DMS53 (cell line): Measurements from ENCODE around the gene ARF3.

ENCODE experiments used
- DNase-seq: peaks from one replicate; lab custom pipeline; 2025; lab: John Stamatoyannopoulos, UW

ARF3 gene

GRCh38 chr12:48966177-48966895 lies 9.0 kb upstream of the ARF3 start:
- DNase-seq = no peak

GRCh38 chr12:48965298-48965838 lies 8.1 kb upstream of the ARF3 start:
- peak; percentile 42 for DNase-seq

- DNase-seq = no peak
These were observed 4.5 kb upstream of the ARF3 start for GRCh38 chr12:48961801-48962200.

GRCh38 chr12:48961331-48961730 lies 4.0 kb upstream of the ARF3 start:
- no peak for DNase-seq

- DNase-seq = no peak
These were observed 3.5 kb upstream of the ARF3 start for GRCh38 chr12:48960834-48961233.

GRCh38 chr12:48958049-48958388 lies 732 bp upstream of the ARF3 start:
- DNase-seq = no peak

- peak; percentile 84 for DNase-seq
These were observed 777 bp downstream of the ARF3 start for GRCh38 chr12:48956279-48957140.

- no peak for DNase-seq
These were observed 2.3 kb downstream of the ARF3 start for GRCh38 chr12:48954841-48955501.

- DNase-seq = no peak
These were observed 3.2 kb downstream of the ARF3 start for GRCh38 chr12:48954061-48954460.

- DNase-seq = no peak
These were observed 4.6 kb downstream of the ARF3 start for GRCh38 chr12:48952691-48953090.

GRCh38 chr12:48947727-48948126 lies 9.6 kb downstream of the ARF3 start:
- DNase-seq = no peak

GRCh38 chr12:48946943-48947342 lies 10.3 kb downstream of the ARF3 start:
- DNase-seq = no peak

GRCh38 chr12:48946205-48946604 lies 11.1 kb downstream of the ARF3 start:
- no peak for DNase-seq

- DNase-seq = no peak
These were observed 14.1 kb downstream of the ARF3 start for GRCh38 chr12:48943221-48943620.

GRCh38 chr12:48940181-48940580 lies 17.1 kb downstream of the ARF3 start:
- DNase-seq = no peak

GRCh38 chr12:48938805-48939204 lies 18.5 kb downstream of the ARF3 start:
- no peak for DNase-seq

GRCh38 chr12:48937170-48937569 lies 20.1 kb downstream of the ARF3 start:
- DNase-seq = no peak

GRCh38 chr12:48936379-48936979 lies 20.8 kb downstream of the ARF3 start:
- DNase-seq = peak; percentile 77

- DNase-seq = peak; percentile 24
These were observed 23.0 kb downstream of the ARF3 start for GRCh38 chr12:48934312-48934706.

GRCh38 chr12:48933664-48934311 lies 23.5 kb downstream of the ARF3 start:
- no peak for DNase-seq

GRCh38 chr12:48932878-48933277 lies 24.4 kb downstream of the ARF3 start:
- DNase-seq = no peak

- no peak for DNase-seq
These were observed 26.8 kb downstream of the ARF3 start for GRCh38 chr12:48930475-48930874.
